Measurements from ENCODE around the gene SGIP1. TPM values are rescaled to one million over a fixed set of nuclear protein-coding genes. Genes with fewer than 3 reads are reported as not detected.

The SGIP1 gene
- total RNA-seq, 2 donors from 2014 or later, result 3.8 to 9.4 TPM

DNA sequence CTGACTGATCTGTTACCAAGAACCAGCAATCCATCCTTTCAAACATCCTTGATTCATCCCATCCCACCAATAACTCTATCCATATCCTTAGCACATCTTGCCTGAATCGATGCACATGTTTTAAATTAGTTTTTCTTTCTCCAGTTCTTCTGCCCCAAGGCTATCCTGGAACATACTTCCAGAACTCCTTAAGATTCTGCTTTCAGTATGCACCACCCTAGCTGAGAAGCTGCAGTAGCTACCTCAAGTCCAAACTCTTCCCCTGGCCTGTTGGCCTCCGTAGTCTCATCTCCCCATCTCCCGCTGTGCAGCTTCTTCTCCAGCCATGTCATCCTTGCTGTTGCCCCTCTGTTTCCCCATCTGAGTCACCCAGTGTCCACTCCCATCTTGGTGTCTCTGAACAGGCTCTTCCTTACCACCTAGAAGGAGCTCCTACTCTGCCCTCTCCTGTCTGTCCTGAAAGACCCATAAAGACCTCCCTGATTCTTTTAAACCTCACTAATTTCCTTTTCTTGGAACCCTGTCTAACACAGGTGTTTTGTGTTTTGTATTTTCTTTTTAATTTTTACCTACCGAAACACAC lies 108.0 kb downstream of the SGIP1 start:
- Mint-ChIP-seq H3K4me3 (no peak overlapping the region), H3K4me1 (peaks cover 13% of the 10 kb centered on the region), H3K9me3 (no peaks in the 10 kb centered on the region), H3K27me3 (ENCODE audit: insufficient read depth) (peaks cover 36% of the 10 kb centered on the region), H3K27ac (no peak overlapping the region), H3K36me3 (ENCODE audit: low read depth) (no peaks in the 10 kb centered on the region)
- H3K27me3 ChIP-seq (ENCODE audit: control insufficient read depth, insufficient read depth, low read length, poor library complexity, severe bottlenecking), result peaks cover 27% of the 10 kb centered on the region
- H3K4me1 ChIP-seq (ENCODE audit: control insufficient read depth, insufficient read depth, low read length), result no peaks in the 10 kb centered on the region
- DNase-seq, result no peak
- no peak overlapping the region for H3K9ac ChIP-seq (ENCODE audit: extremely low read depth, low read length, poor library complexity, severe bottlenecking)
- H3K36me3 ChIP-seq (ENCODE audit: control insufficient read depth, insufficient read depth, low read length), result no peaks in the 10 kb centered on the region
- H3K9me3 ChIP-seq (ENCODE audit: control insufficient read depth, low read length), result no peaks in the 10 kb centered on the region
- H3K27ac ChIP-seq (ENCODE audit: low read depth, low read length), result no peak overlapping the region
- H3K4me3 ChIP-seq (ENCODE audit: low read length), result no peak overlapping the region
- 89 to 100% methylated on average over 4 of the region's 4 CpGs for WGBS, 2 experiments (ENCODE audit: insufficient coverage in 1 of 2, insufficient read length in 1 of 2)
- TF ChIP-seq, protein P1, sequence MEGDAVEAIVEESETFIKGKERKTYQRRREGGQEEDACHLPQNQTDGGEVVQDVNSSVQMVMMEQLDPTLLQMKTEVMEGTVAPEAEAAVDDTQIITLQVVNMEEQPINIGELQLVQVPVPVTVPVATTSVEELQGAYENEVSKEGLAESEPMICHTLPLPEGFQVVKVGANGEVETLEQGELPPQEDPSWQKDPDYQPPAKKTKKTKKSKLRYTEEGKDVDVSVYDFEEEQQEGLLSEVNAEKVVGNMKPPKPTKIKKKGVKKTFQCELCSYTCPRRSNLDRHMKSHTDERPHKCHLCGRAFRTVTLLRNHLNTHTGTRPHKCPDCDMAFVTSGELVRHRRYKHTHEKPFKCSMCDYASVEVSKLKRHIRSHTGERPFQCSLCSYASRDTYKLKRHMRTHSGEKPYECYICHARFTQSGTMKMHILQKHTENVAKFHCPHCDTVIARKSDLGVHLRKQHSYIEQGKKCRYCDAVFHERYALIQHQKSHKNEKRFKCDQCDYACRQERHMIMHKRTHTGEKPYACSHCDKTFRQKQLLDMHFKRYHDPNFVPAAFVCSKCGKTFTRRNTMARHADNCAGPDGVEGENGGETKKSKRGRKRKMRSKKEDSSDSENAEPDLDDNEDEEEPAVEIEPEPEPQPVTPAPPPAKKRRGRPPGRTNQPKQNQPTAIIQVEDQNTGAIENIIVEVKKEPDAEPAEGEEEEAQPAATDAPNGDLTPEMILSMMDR (conservative IDR thresholded peaks at IDR 0.05), result no peak

DNA sequence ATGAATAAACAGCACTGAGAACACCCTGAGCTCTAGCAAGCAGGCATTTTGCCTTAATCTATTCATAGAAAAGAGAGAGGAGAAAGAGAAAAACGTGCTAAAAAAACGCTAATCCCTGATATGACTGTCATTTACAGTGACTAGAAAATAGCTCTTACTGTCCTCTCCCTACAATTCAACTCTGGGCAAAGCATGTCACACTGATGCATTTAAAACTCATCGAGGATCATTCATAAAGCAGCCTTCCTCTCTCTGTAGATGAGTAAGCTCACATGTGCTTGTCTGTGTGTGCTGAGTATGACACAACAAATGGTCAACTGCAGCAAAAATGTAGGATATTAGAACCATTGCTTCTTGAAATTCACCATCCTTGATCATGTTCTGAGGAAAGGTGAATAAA lies 109.0 kb downstream of the SGIP1 start:
- Mint-ChIP-seq H3K4me1 (peaks cover 13% of the 10 kb centered on the region), H3K27ac (no peak overlapping the region), H3K4me3 (no peak overlapping the region), H3K36me3 (ENCODE audit: low read depth) (no peaks in the 10 kb centered on the region), H3K27me3 (ENCODE audit: insufficient read depth) (peaks cover 36% of the 10 kb centered on the region), H3K9me3 (no peaks in the 10 kb centered on the region)
- H3K4me1 ChIP-seq (ENCODE audit: control insufficient read depth, insufficient read depth, low read length), result no peaks in the 10 kb centered on the region
- no peaks in the 10 kb centered on the region for H3K9me3 ChIP-seq (ENCODE audit: control insufficient read depth, low read length)
- 73 to 100% methylated on average over 1 to 3 of the region's 3 CpGs for WGBS, 2 experiments (ENCODE audit: insufficient coverage in 1 of 2, insufficient read length in 1 of 2)
- H3K36me3 ChIP-seq (ENCODE audit: control insufficient read depth, insufficient read depth, low read length), result no peaks in the 10 kb centered on the region
- peaks cover 27% of the 10 kb centered on the region for H3K27me3 ChIP-seq (ENCODE audit: control insufficient read depth, insufficient read depth, low read length, poor library complexity, severe bottlenecking)
- TF ChIP-seq, protein P1 (conservative IDR thresholded peaks at IDR 0.05), result no peak
- H3K4me3 ChIP-seq (ENCODE audit: low read length), result no peak overlapping the region
- no peak overlapping the region for H3K9ac ChIP-seq (ENCODE audit: extremely low read depth, low read length, poor library complexity, severe bottlenecking)
- no peak for DNase-seq
- no peak overlapping the region for H3K27ac ChIP-seq (ENCODE audit: low read depth, low read length)

- H3K27me3 ChIP-seq (ENCODE audit: control insufficient read depth, insufficient read depth, low read length, poor library complexity, severe bottlenecking), result peaks cover 27% of the 10 kb centered on the region
- H3K27me3 Mint-ChIP-seq (ENCODE audit: insufficient read depth), result peaks cover 36% of the 10 kb centered on the region
- no peak overlapping the region for H3K4me3 Mint-ChIP-seq
- no peaks in the 10 kb centered on the region for H3K36me3 ChIP-seq (ENCODE audit: control insufficient read depth, insufficient read depth, low read length)
- H3K4me3 ChIP-seq (ENCODE audit: low read length), result no peak overlapping the region
- no peaks in the 10 kb centered on the region for H3K9me3 Mint-ChIP-seq
- H3K27ac Mint-ChIP-seq, result no peak overlapping the region
- H3K36me3 Mint-ChIP-seq (ENCODE audit: low read depth), result no peaks in the 10 kb centered on the region
- no peak for DNase-seq
- WGBS, 2 experiments (ENCODE audit: insufficient coverage in 1 of 2, insufficient read length in 1 of 2), result 95 to 100% methylated on average over 1 to 3 of the region's 3 CpGs
- H3K4me1 ChIP-seq (ENCODE audit: control insufficient read depth, insufficient read depth, low read length), result no peaks in the 10 kb centered on the region
- H3K4me1 Mint-ChIP-seq, result peaks cover 13% of the 10 kb centered on the region
- no peaks in the 10 kb centered on the region for H3K9me3 ChIP-seq (ENCODE audit: control insufficient read depth, low read length)
- H3K27ac ChIP-seq (ENCODE audit: low read depth, low read length), result no peak overlapping the region
- TF ChIP-seq, protein P1 (conservative IDR thresholded peaks at IDR 0.05), result no peak
- H3K9ac ChIP-seq (ENCODE audit: extremely low read depth, low read length, poor library complexity, severe bottlenecking), result no peak overlapping the region
Observed at GRCh38 chr1:66644331-66644730, 110.4 kb downstream of the SGIP1 start.

Data from endodermal cell (in vitro differentiated cells).